Transverse colon (tissue), 4 donors: ENCODE data around the gene PLSCR2. TPM values are rescaled to one million over a fixed set of nuclear protein-coding genes. Genes with fewer than 3 reads are reported as not detected.

ENCODE experiments used
- DNase-seq: peaks from one replicate; pipeline ENCODE4 v3.0.0-alpha.2; 2019
- H3K27ac ChIP-seq, 4 donors: fragments of 200-600 bp; sonication (generic); 2 replicates each; pipeline ENCODE4 v1.5.1; 2016 to 2018; ENCODE audit warnings: inconsistent platforms in 4 of 4
- H3K27me3 ChIP-seq: fragments of 200-600 bp; sonication (generic); 2 replicates; pipeline ENCODE4 v1.5.1; 2017; ENCODE audit warnings: inconsistent platforms
- H3K36me3 ChIP-seq, 4 donors: fragments of 200-600 bp; sonication (generic); 2 replicates each; pipeline ENCODE4 v1.5.1; 2017 to 2019; ENCODE audit warnings: inconsistent platforms in 4 of 4
- H3K4me1 ChIP-seq, 4 donors: fragments of 200-600 bp; sonication (generic); 2 replicates each; pipeline ENCODE4 v1.5.1; 2017 to 2020; ENCODE audit warnings: inconsistent platforms in 4 of 4
- H3K4me3 ChIP-seq, 4 donors: fragments of 200-600 bp; sonication (generic); 1 replicate in 1 of 4; 2 replicates in 3 of 4; pipeline versions ENCODE4 v1.5.1 to v1.6.1; 2017 to 2019; ENCODE audit warnings: inconsistent platforms in 4 of 4
- H3K9me3 ChIP-seq, 2 donors: fragments of 200-600 bp; sonication (generic); 2 replicates each; pipeline ENCODE4 v1.5.1; 2017 to 2019; ENCODE audit warnings: inconsistent platforms in 2 of 2
- EP300 ChIP-seq: sonication (generic); formaldehyde crosslinking; IDR thresholded peaks from one replicate; pipeline ENCODE4 v1.6.1; 2017; ENCODE audit warnings: antibody characterized with exemption, low read depth
- POLR2A ChIP-seq: fragments of 450-650 bp; IDR thresholded peaks from one replicate; pipeline ENCODE4 v1.6.1; 2016; ENCODE audit warnings: antibody characterized with exemption, mild to moderate bottlenecking, moderate library complexity
- POLR2AphosphoS5 ChIP-seq, 3 donors: sonication (generic); formaldehyde crosslinking; IDR thresholded peaks; one replicate each; pipeline ENCODE4 v1.6.1; 2016; ENCODE audit warnings: antibody characterized with exemption in 3 of 3
- WGBS, 2 donors: methylation state at CpG; one replicate each; pipeline ENCODE4 v1.1.5; 2018; ENCODE audit warnings: low coverage in 1 of 2; 5-methylcytosine and 5-hydroxymethylcytosine counted together
- in situ Hi-C, 4 donors: fragments of 200-750 bp; cut with MboI; loops; one replicate each; pipeline versions ENCODE4 v1.15.0 to v1.15.1; 2017; ENCODE audit warnings: low sequenced_read_pairs in 3 of 4, low pct_ligation_motif_present in 1 of 4, low pct_unique_long_range_greater_than_20kb in 1 of 4
- intact Hi-C: fragments of 100-400 bp; cut with DNase I; formaldehyde crosslinking; loops from one replicate; pipeline ENCODE4 v1.15.1; 2023; ENCODE audit warnings: low total_unique reads
- total RNA-seq, 4 donors: library from RNA; depleted of rRNA; stranded (reverse); fragments of >200 nt; gene quantifications; one replicate each; pipeline ENCODE4 v1.1.0, GENCODE V29; 2016
- TF ChIP-seq, protein P1 (sequence below), 5 experiments: fragments of 200-600 bp in 3 of 5; fragments of 450-650 bp in 2 of 5; sonication (generic) in 3 of 5; IDR thresholded peaks; 1 replicate in 2 of 5; 2 replicates in 3 of 5; pipeline ENCODE4 v1.5.1; 2016 to 2017; ENCODE audit warnings: antibody characterized with exemption in 5 of 5, inconsistent platforms in 3 of 5, mild to moderate bottlenecking in 2 of 5, moderate library complexity in 1 of 5

PLSCR2 gene
- total RNA-seq, 4 donors from 2014 or later: 1.3 to 2.9 TPM; not detected in 2

- no peak overlapping the region for H3K4me3 ChIP-seq
- 0 to 81% methylated on average over 1 of the region's 1 CpG for WGBS, 2 donors
- intact Hi-C loops: no loop called here
- TF ChIP-seq POLR2AphosphoS5 (IDR thresholded peaks at IDR 0.05) (no peak), EP300 (no peak)
- TF ChIP-seq, protein P1, sequence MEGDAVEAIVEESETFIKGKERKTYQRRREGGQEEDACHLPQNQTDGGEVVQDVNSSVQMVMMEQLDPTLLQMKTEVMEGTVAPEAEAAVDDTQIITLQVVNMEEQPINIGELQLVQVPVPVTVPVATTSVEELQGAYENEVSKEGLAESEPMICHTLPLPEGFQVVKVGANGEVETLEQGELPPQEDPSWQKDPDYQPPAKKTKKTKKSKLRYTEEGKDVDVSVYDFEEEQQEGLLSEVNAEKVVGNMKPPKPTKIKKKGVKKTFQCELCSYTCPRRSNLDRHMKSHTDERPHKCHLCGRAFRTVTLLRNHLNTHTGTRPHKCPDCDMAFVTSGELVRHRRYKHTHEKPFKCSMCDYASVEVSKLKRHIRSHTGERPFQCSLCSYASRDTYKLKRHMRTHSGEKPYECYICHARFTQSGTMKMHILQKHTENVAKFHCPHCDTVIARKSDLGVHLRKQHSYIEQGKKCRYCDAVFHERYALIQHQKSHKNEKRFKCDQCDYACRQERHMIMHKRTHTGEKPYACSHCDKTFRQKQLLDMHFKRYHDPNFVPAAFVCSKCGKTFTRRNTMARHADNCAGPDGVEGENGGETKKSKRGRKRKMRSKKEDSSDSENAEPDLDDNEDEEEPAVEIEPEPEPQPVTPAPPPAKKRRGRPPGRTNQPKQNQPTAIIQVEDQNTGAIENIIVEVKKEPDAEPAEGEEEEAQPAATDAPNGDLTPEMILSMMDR (IDR thresholded peaks at IDR 0.05): no peak
- H3K27ac ChIP-seq: peak overlapping the region in 2 of 4 donors; percentile 1 to 52
- H3K36me3 ChIP-seq: no peaks in the 10 kb centered on the region
- H3K27me3 ChIP-seq: no peaks in the 10 kb centered on the region
- no peaks in the 10 kb centered on the region for H3K9me3 ChIP-seq
- peaks cover 0 to 26% (median 16%) of the 10 kb centered on the region in 4 donors for H3K4me1 ChIP-seq
- no peak for DNase-seq
- in situ Hi-C loops: no loop called here
Observed at GRCh38 chr3:146496726-146497125, 27.4 kb upstream of the PLSCR2 start.

GRCh38 chr3:146496251-146496650, 26.9 kb upstream of the PLSCR2 start:
- Histone ChIP-seq H3K4me1 (peaks cover 0 to 26% (median 14%) of the 10 kb centered on the region in 4 donors), H3K9me3 (peaks cover 0 to under 1% of the 10 kb centered on the region in 2 donors), H3K36me3 (no peaks in the 10 kb centered on the region), H3K4me3 (no peak overlapping the region), H3K27ac (peak overlapping the region in 2 of 4 donors; percentile 1 to 52), H3K27me3 (no peaks in the 10 kb centered on the region)
- intact Hi-C loops (no loop called here), in situ Hi-C loops (no loop called here)
- 0 to 83% methylated on average over 1 of the region's 1 CpG for WGBS, 2 donors
- DNase-seq: no peak
- TF ChIP-seq EP300 (no peak), POLR2AphosphoS5 (IDR thresholded peaks at IDR 0.05) (no peak), POLR2A (no peak)
- TF ChIP-seq, protein P1 (IDR thresholded peaks at IDR 0.05): no peak

DNA sequence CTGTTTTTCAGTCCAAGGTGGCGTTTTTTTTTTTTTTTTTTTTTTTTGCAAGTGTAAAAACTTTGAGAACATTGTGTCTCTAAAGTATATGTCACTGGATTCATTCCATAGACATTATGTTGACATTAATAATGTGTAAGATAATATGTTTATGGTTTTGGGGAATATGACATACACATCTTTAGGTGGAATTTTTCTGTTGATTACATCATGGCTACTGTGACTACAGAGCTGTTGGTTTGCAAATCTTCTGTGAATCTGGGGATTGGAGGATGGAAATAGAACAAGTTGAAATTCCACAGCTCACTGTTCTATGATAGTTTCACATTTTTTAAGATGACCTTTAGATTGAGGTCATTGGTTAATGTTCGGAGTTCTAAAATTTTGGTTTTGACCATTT, 24.4 kb upstream of the PLSCR2 start:
- WGBS, 2 donors: 87 to 89% methylated on average over 2 of the region's 2 CpGs
- DNase-seq: no peak
- Histone ChIP-seq H3K36me3 (no peaks in the 10 kb centered on the region), H3K4me1 (peaks cover 0 to 9% (median 6%) of the 10 kb centered on the region in 4 donors), H3K27me3 (no peaks in the 10 kb centered on the region), H3K4me3 (no peak overlapping the region), H3K27ac (no peak overlapping the region), H3K9me3 (peaks cover 0 to 5% of the 10 kb centered on the region in 2 donors)
- intact Hi-C loops (no loop called here), in situ Hi-C loops (no loop called here)
- TF ChIP-seq, protein P1 (IDR thresholded peaks at IDR 0.05): no peak
- TF ChIP-seq POLR2AphosphoS5 (IDR thresholded peaks at IDR 0.05): no peak

GRCh38 chr3:146493221-146493620, 23.9 kb upstream of the PLSCR2 start:
- H3K4me1 ChIP-seq: peaks cover 0 to 9% (median 3%) of the 10 kb centered on the region in 4 donors
- in situ Hi-C loops: no loop called here
- DNase-seq: no peak
- TF ChIP-seq EP300: no peak
- TF ChIP-seq, protein P1 (IDR thresholded peaks at IDR 0.05): no peak
- TF ChIP-seq POLR2A: no peak
- no peak for TF ChIP-seq POLR2AphosphoS5 (IDR thresholded peaks at IDR 0.05)
- peaks cover 0 to 5% of the 10 kb centered on the region in 2 donors for H3K9me3 ChIP-seq
- no peaks in the 10 kb centered on the region for H3K36me3 ChIP-seq
- intact Hi-C loops: no loop called here
- no peak overlapping the region for H3K27ac ChIP-seq
- 68 to 69% methylated on average over 2 of the region's 2 CpGs for WGBS, 2 donors
- no peaks in the 10 kb centered on the region for H3K27me3 ChIP-seq
- H3K4me3 ChIP-seq: no peak overlapping the region
